Spleen (tissue), 7 donors: Measurements from ENCODE around the gene EHMT1.

Experiments used
- POLR2A ChIP-seq, 3 donors: fragments of 450-650 bp; IDR thresholded peaks; one replicate each; pipeline ENCODE4 v1.5.1; 2017; ENCODE audit warnings: antibody characterized with exemption in 3 of 3, mild to moderate bottlenecking in 1 of 3
- POLR2AphosphoS5 ChIP-seq, 3 donors: sonication (generic); formaldehyde crosslinking; IDR thresholded peaks; one replicate each; pipeline ENCODE4 v1.5.1; 2017; ENCODE audit warnings: antibody characterized with exemption in 3 of 3
- TF ChIP-seq, protein P1 (sequence below), 11 experiments: fragments of 200-600 bp in 7 of 11; fragments of 450-650 bp in 4 of 11; sonication (generic) in 4 of 11; IDR thresholded peaks in 8 of 11; conservative IDR thresholded peaks in 3 of 11; 1 replicate in 7 of 11; 2 replicates in 4 of 11; pipeline versions ENCODE4 v1.4.0 to v1.8.0; 2016 to 2021; ENCODE audit warnings: antibody characterized with exemption in 11 of 11, inconsistent platforms in 4 of 11, mild to moderate bottlenecking in 1 of 11
- donor health status: DM: no; HTN: no; CAD: no; lungs with moderate emphysema.
- donor health status: DM: no; HTN: no; CAD: no.
- donor health status: DM: no; HTN: no; CAD: no.

DNA sequence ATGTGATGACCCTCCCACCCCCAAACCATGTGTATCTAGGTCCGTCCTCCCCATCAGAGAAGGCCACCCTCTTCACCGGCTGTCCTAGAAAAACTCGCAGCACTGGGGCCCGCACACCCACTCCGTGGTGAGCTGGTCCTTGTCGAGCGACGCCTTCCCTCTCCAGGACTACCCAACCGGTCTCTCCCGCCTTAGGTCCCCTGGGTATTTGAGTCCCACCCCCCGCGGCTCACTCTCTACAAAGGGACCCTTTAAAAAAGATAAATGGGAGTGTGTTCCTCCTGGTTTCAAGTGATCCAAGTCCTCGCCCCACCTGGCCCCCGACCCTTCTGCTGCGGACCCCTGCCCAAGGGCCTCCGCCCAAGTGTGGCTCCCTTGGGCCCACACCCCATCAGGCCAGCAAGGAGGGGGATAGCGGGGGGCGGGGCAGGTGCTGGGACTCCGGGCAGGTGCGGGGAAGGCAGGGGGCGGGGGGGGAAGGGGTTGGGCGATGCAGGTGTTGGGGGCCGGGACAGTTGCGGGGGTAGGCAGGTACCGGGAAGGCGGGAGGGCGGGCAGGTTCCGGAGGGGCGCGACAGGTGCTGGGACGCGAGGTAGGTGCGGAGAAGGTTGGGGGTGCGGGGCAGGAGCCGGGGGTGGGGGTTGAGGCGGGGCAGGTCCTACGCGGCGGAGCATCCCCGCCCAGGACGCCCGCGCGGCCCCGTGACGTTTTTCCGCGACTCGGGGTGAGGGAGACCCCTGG, 14.3 kb upstream of the EHMT1 start:
- TF ChIP-seq POLR2A (IDR thresholded peaks at IDR 0.05) (no peak), POLR2AphosphoS5 (IDR thresholded peaks at IDR 0.05) (no peak)
- TF ChIP-seq, protein P1, sequence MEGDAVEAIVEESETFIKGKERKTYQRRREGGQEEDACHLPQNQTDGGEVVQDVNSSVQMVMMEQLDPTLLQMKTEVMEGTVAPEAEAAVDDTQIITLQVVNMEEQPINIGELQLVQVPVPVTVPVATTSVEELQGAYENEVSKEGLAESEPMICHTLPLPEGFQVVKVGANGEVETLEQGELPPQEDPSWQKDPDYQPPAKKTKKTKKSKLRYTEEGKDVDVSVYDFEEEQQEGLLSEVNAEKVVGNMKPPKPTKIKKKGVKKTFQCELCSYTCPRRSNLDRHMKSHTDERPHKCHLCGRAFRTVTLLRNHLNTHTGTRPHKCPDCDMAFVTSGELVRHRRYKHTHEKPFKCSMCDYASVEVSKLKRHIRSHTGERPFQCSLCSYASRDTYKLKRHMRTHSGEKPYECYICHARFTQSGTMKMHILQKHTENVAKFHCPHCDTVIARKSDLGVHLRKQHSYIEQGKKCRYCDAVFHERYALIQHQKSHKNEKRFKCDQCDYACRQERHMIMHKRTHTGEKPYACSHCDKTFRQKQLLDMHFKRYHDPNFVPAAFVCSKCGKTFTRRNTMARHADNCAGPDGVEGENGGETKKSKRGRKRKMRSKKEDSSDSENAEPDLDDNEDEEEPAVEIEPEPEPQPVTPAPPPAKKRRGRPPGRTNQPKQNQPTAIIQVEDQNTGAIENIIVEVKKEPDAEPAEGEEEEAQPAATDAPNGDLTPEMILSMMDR (IDR thresholded peaks at IDR 0.05 in 8 of 11, conservative IDR thresholded peaks at IDR 0.05 in 3 of 11) = no peak
